GM12892 (cell line): ENCODE data around the gene BTG4.

ENCODE experiments used
- DNase-seq: peaks from one replicate; pipeline ENCODE4 v3.0.0; 2011; ENCODE audit not compliant: insufficient read length
- FAIRE-seq: peaks from 2 replicates; lab custom pipeline; 2011; peaks lifted over from hg19 to GRCh38; lab: Jason Lieb, UNC
- POLR2A ChIP-seq: IDR thresholded peaks from 2 replicates; pipeline ENCODE4 v1.6.1; 2011; ENCODE audit warnings: low read depth, low read length, control low read depth
- POLR2AphosphoS5 ChIP-seq: IDR thresholded peaks from 2 replicates; pipeline ENCODE4 v1.6.1; 2011; ENCODE audit warnings: low read depth, low read length, control low read depth
- TAF1 ChIP-seq: IDR thresholded peaks from 2 replicates; pipeline ENCODE4 v1.6.1; 2011; ENCODE audit warnings: low read depth, mild to moderate bottlenecking, control low read depth, low read length, borderline replicate concordance

BTG4 gene

GRCh38 chr11:111514216-111515031, 2.2 kb upstream of the BTG4 start, which contains the start of gene HOATZ:
TSS of gene HOATZ (plus strand) at chr11:111514778. CDS start at chr11:111514785, 7 bp downstream.
- no peak for FAIRE-seq
- DNase-seq = no peak
- TF ChIP-seq TAF1 (no peak), POLR2AphosphoS5 (no peak), POLR2A (no peak)

- DNase-seq = no peak
- no peak for TF ChIP-seq TAF1
- no peak for TF ChIP-seq POLR2AphosphoS5
- no peak for TF ChIP-seq POLR2A
- no peak for FAIRE-seq
Measured at GRCh38 chr11:111513240-111513605, 1.0 kb upstream of the BTG4 start.

GRCh38 chr11:111510311-111510710, 1.9 kb downstream of the BTG4 start:
- no peak for FAIRE-seq
- TF ChIP-seq POLR2AphosphoS5 (no peak), TAF1 (no peak), POLR2A (no peak)
- no peak for DNase-seq

GRCh38 chr11:111502611-111503010, 9.6 kb downstream of the BTG4 start:
- DNase-seq = no peak
- no peak for TF ChIP-seq TAF1
- TF ChIP-seq POLR2AphosphoS5 = no peak
- no peak for TF ChIP-seq POLR2A
- no peak for FAIRE-seq

- FAIRE-seq = no peak
- DNase-seq = no peak
- TF ChIP-seq POLR2AphosphoS5 (no peak), POLR2A (no peak), TAF1 (no peak)
Measured at GRCh38 chr11:111500481-111500880, 11.7 kb downstream of the BTG4 start.

GRCh38 chr11:111499483-111499882, 12.7 kb downstream of the BTG4 start:
- DNase-seq (no peak), FAIRE-seq (no peak)
- no peak for TF ChIP-seq POLR2A
- TF ChIP-seq TAF1 = no peak
- no peak for TF ChIP-seq POLR2AphosphoS5

GRCh38 chr11:111494040-111494439, 18.1 kb downstream of the BTG4 start:
- DNase-seq = no peak
- FAIRE-seq = no peak
- TF ChIP-seq POLR2AphosphoS5 (no peak), POLR2A (no peak), TAF1 (no peak)

- TF ChIP-seq POLR2A (no peak), POLR2AphosphoS5 (no peak), TAF1 (no peak)
- FAIRE-seq (peak; percentile 50), DNase-seq (no peak)
Measured at GRCh38 chr11:111490496-111490895, 21.7 kb downstream of the BTG4 start.

GRCh38 chr11:111483431-111483830, 28.8 kb downstream of the BTG4 start:
- FAIRE-seq = no peak
- DNase-seq = no peak
- TF ChIP-seq POLR2A = no peak
- TF ChIP-seq TAF1 = no peak
- TF ChIP-seq POLR2AphosphoS5 = no peak

- no peak for DNase-seq
- no peak for FAIRE-seq
- TF ChIP-seq TAF1 (no peak), POLR2A (no peak), POLR2AphosphoS5 (no peak)
Measured at GRCh38 chr11:111479666-111480065, 32.5 kb downstream of the BTG4 start.

GRCh38 chr11:111477898-111478297, 34.3 kb downstream of the BTG4 start:
- no peak for FAIRE-seq
- no peak for DNase-seq
- TF ChIP-seq POLR2AphosphoS5 = no peak
- no peak for TF ChIP-seq POLR2A
- TF ChIP-seq TAF1 = no peak

GRCh38 chr11:111476956-111477355, 35.2 kb downstream of the BTG4 start:
- FAIRE-seq (no peak), DNase-seq (no peak)
- TF ChIP-seq POLR2A (no peak), TAF1 (no peak), POLR2AphosphoS5 (no peak)
